ENCODE results near the gene MAP7. TPM values are rescaled to one million over a fixed set of nuclear protein-coding genes. Genes with fewer than 3 reads are reported as not detected.
A peak's percentile ranks its signal among the peaks of the same experiment; 100 is the strongest.
"Not testable (repeated sequence)": the region's sequence is repeated elsewhere in the genome, so short reads cannot be mapped to it uniquely, and the experiment has no call there.

The MAP7 gene
- total RNA-seq, 1 donor: 1.4 TPM

GRCh38 chr6:136404007-136404406, 146.2 kb downstream of the MAP7 start:
- Histone ChIP-seq H2AFZ (ENCODE audit: low read length) (no peak overlapping the region), H3K4me3 (ENCODE audit: insufficient read depth, low read length) (no peak overlapping the region), H3K4me2 (ENCODE audit: insufficient read depth, low read length) (no peak overlapping the region), H3K27ac (ENCODE audit: low read depth, low read length) (peak overlapping the region; percentile 99), H3K9me3 (ENCODE audit: low read depth, low read length) (no peaks in the 10 kb centered on the region), H3K36me3 (ENCODE audit: insufficient read depth, low read length) (no peaks in the 10 kb centered on the region), H3K27me3 (ENCODE audit: insufficient read depth, low read length) (no peaks in the 10 kb centered on the region), H3K4me1 (ENCODE audit: insufficient read depth, low read length) (peaks cover 19% of the 10 kb centered on the region), H3K79me2 (ENCODE audit: insufficient read depth, low read length) (no peaks in the 10 kb centered on the region), H4K20me1 (ENCODE audit: insufficient read depth, low read length) (no peaks in the 10 kb centered on the region)
- TF ChIP-seq CTCF (IDR thresholded peaks at IDR 0.05; ENCODE audit: extremely low read depth, low read depth, low read length): no peak
- no peak for DNase-seq (ENCODE audit: insufficient read length, low spot score, missing footprints)

GRCh38 chr6:136403110-136403980, 146.9 kb downstream of the MAP7 start:
- Histone ChIP-seq H3K27ac (ENCODE audit: low read depth, low read length) (peak overlapping the region; percentile 99), H3K4me1 (ENCODE audit: insufficient read depth, low read length) (peaks cover 19% of the 10 kb centered on the region), H3K9me3 (ENCODE audit: low read depth, low read length) (no peaks in the 10 kb centered on the region), H3K36me3 (ENCODE audit: insufficient read depth, low read length) (no peaks in the 10 kb centered on the region), H3K27me3 (ENCODE audit: insufficient read depth, low read length) (no peaks in the 10 kb centered on the region), H3K4me3 (ENCODE audit: insufficient read depth, low read length) (no peak overlapping the region), H2AFZ (ENCODE audit: low read length) (peak overlapping the region; percentile 86), H3K79me2 (ENCODE audit: insufficient read depth, low read length) (no peaks in the 10 kb centered on the region), H4K20me1 (ENCODE audit: insufficient read depth, low read length) (no peaks in the 10 kb centered on the region), H3K4me2 (ENCODE audit: insufficient read depth, low read length) (peak overlapping the region; percentile 75)
- peak; percentile 86 for DNase-seq (ENCODE audit: insufficient read length, low spot score, missing footprints)
- TF ChIP-seq CTCF (IDR thresholded peaks at IDR 0.05; ENCODE audit: extremely low read depth, low read depth, low read length): no peak

DNA sequence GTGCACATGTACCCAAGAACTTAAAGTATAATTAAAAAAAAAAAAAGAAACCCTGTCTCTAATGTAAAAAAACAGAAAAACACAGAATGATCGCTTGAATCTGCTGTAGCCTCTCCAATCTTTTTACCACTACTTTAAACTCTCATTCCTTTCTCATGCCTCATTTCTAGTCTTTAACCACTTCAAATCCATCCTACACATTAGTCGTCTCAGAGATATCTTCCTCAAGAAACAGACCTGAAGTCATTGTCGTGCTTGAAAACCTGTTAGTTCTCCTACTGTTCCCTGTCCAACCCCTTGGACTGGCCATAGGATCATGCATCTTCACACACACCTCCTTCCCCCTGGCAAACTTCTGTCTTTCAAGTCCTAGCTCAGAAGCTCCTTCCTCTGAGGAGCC, 148.5 kb downstream of the MAP7 start:
- no peaks in the 10 kb centered on the region for H3K9me3 ChIP-seq (ENCODE audit: low read depth, low read length)
- H2AFZ ChIP-seq (ENCODE audit: low read length): peak overlapping the region; percentile 70
- peak overlapping the region; percentile 50 for H3K27ac ChIP-seq (ENCODE audit: low read depth, low read length)
- H3K36me3 ChIP-seq (ENCODE audit: insufficient read depth, low read length): no peaks in the 10 kb centered on the region
- no peak for TF ChIP-seq CTCF (IDR thresholded peaks at IDR 0.05; ENCODE audit: extremely low read depth, low read depth, low read length)
- H3K79me2 ChIP-seq (ENCODE audit: insufficient read depth, low read length): no peaks in the 10 kb centered on the region
- peak overlapping the region; percentile 23 for H3K4me2 ChIP-seq (ENCODE audit: insufficient read depth, low read length)
- H3K4me3 ChIP-seq (ENCODE audit: insufficient read depth, low read length): no peak overlapping the region
- no peak for DNase-seq (ENCODE audit: insufficient read length, low spot score, missing footprints)
- H3K4me1 ChIP-seq (ENCODE audit: insufficient read depth, low read length): peaks cover 19% of the 10 kb centered on the region
- H4K20me1 ChIP-seq (ENCODE audit: insufficient read depth, low read length): no peaks in the 10 kb centered on the region
- H3K27me3 ChIP-seq (ENCODE audit: insufficient read depth, low read length): no peaks in the 10 kb centered on the region

DNA sequence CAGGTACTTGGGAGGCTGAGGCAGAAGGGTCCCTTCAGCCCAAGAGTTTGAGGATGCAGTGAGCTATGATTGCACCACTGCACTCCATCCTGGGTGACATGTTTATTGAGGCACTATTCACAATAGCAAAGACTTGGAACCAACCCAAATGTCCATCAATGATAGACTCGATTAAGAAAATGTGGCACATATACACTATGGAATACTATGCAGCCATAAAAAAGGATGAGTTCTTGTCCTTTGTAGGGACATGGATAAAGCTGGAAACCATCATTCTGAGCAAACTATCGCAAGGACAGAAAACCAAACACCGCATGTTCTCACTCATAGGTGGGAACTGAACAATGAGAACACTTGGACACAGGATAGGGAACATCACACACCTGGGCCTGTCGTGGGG, 149.0 kb downstream of the MAP7 start:
- H3K79me2 ChIP-seq (ENCODE audit: insufficient read depth, low read length); H4K20me1 ChIP-seq (ENCODE audit: insufficient read depth, low read length); H3K27me3 ChIP-seq (ENCODE audit: insufficient read depth, low read length); H3K36me3 ChIP-seq (ENCODE audit: insufficient read depth, low read length); H3K9me3 ChIP-seq (ENCODE audit: low read depth, low read length); H2AFZ ChIP-seq (ENCODE audit: low read length); DNase-seq (ENCODE audit: insufficient read length, low spot score, missing footprints); H3K27ac ChIP-seq (ENCODE audit: low read depth, low read length); H3K4me2 ChIP-seq (ENCODE audit: insufficient read depth, low read length); H3K4me3 ChIP-seq (ENCODE audit: insufficient read depth, low read length): not testable (repeated sequence)
- H3K4me1 ChIP-seq (ENCODE audit: insufficient read depth, low read length): peaks cover 19% of the 10 kb centered on the region

All from osteoblast (primary cell).